GM21367 (cell line): Measurements from ENCODE around the gene TCEANC2.
"Not testable (repeated sequence)": the region's sequence is repeated elsewhere in the genome, so short reads cannot be mapped to it uniquely, and the experiment has no call there.

Experiments used
- ATAC-seq: cut with Tn5 transposase; IDR thresholded peaks from one replicate; pipeline ENCODE4 v1.9.1; 2021; ENCODE audit not compliant: unreplicated experiment

Gene TCEANC2

GRCh38 chr1:54052934-54053744 lies at the start of gene TCEANC2, which contains the start of gene TMEM59:
Gene TCEANC2, plus strand, starts transcription at chr1:54053608. Its CDS starts 815 bp downstream, at chr1:54054423.
Gene TMEM59, minus strand, starts transcription at chr1:54053204. Its CDS starts 16 bp downstream, at chr1:54053188.
- ATAC-seq: peak; percentile 88

- ATAC-seq: not testable (repeated sequence)
These were observed 49.5 kb upstream of the TCEANC2 start for GRCh38 chr1:54003750-54004480.

- no peak for ATAC-seq
These were observed 48.8 kb upstream of the TCEANC2 start for GRCh38 chr1:54004481-54005049.

- no peak for ATAC-seq
These were observed 46.9 kb upstream of the TCEANC2 start for GRCh38 chr1:54006508-54006907.

GRCh38 chr1:54007613-54008012 lies 45.8 kb upstream of the TCEANC2 start:
- no peak for ATAC-seq

GRCh38 chr1:54008876-54009275 lies 44.5 kb upstream of the TCEANC2 start:
- ATAC-seq: no peak

GRCh38 chr1:54009406-54009805 lies 44.0 kb upstream of the TCEANC2 start:
- no peak for ATAC-seq

- no peak for ATAC-seq
These were observed 42.8 kb upstream of the TCEANC2 start for GRCh38 chr1:54010415-54011117.

- ATAC-seq: no peak
These were observed 41.9 kb upstream of the TCEANC2 start for GRCh38 chr1:54011316-54012007.

- no peak for ATAC-seq
These were observed 41.4 kb upstream of the TCEANC2 start for GRCh38 chr1:54012008-54012325.

GRCh38 chr1:54012863-54013262 lies 40.5 kb upstream of the TCEANC2 start:
- ATAC-seq: no peak

GRCh38 chr1:54013393-54014008 lies 39.9 kb upstream of the TCEANC2 start:
- no peak for ATAC-seq

- no peak for ATAC-seq
These were observed 39.3 kb upstream of the TCEANC2 start for GRCh38 chr1:54014009-54014629.

GRCh38 chr1:54016343-54017282 lies 36.8 kb upstream of the TCEANC2 start:
- ATAC-seq: no peak

GRCh38 chr1:54017979-54018378 lies 35.4 kb upstream of the TCEANC2 start, which contains the start of gene LDLRAD1:
Gene LDLRAD1, minus strand, starts transcription at chr1:54018186. Its CDS starts 74 bp downstream, at chr1:54018112.
- ATAC-seq: no peak

- ATAC-seq: no peak
These were observed 34.8 kb upstream of the TCEANC2 start for GRCh38 chr1:54018635-54019034.

- not testable (repeated sequence) for ATAC-seq
These were observed 33.7 kb upstream of the TCEANC2 start for GRCh38 chr1:54019562-54020176.

- ATAC-seq: no peak
These were observed 29.1 kb upstream of the TCEANC2 start for GRCh38 chr1:54024358-54024757.
